ENCODE results near the gene LHX1.

- TF ChIP-seq REST (IDR thresholded peaks at IDR 0.05; ENCODE audit: low read depth, low read length) (no peak), YY1 (IDR thresholded peaks at IDR 0.05; ENCODE audit: low read depth) (no peak), CTCF (IDR thresholded peaks at IDR 0.05) (no peak), USF1 (IDR thresholded peaks at IDR 0.05; ENCODE audit: borderline replicate concordance, low read depth) (no peak), POLR2AphosphoS5 (IDR thresholded peaks at IDR 0.05; ENCODE audit: low read depth, low read length) (no peak), RXRA (IDR thresholded peaks at IDR 0.05; ENCODE audit: borderline replicate concordance, low read depth) (no peak)
Measured at GRCh38 chr17:36947922-36948716, 10.8 kb downstream of the LHX1 start.
